HepG2 (cell line): Measurements from ENCODE around the gene CCDC158.

ENCODE experiments used
- CTCF ChIP-seq: sonication (generic); formaldehyde crosslinking; IDR thresholded peaks from 2 replicates; pipeline ENCODE4 v1.5.0; 2020; ENCODE audit warnings: mild to moderate bottlenecking, missing genetic modification reagents, moderate library complexity
- NFE2L2 ChIP-seq: fragments of 150-350 bp; IDR thresholded peaks from 2 replicates; pipeline ENCODE4 v1.6.1; 2014; ENCODE audit warnings: low read length
- ZFP36 ChIP-seq: fragments of 150-350 bp; IDR thresholded peaks from 2 replicates; pipeline ENCODE4 v1.6.1; 2018; ENCODE audit warnings: borderline replicate concordance, low read length, low read depth; ENCODE audit not compliant: partially characterized antibody
- TF ChIP-seq, protein P1 (sequence below): sonication (generic); formaldehyde crosslinking; IDR thresholded peaks from 2 replicates; pipeline ENCODE4 v1.4.0; 2020; ENCODE audit warnings: missing genetic modification reagents, borderline replicate concordance
- TF ChIP-seq, protein P2 (sequence below), 2 experiments: fragments of 450-650 bp in 1 of 2; sonication (generic) in 1 of 2; formaldehyde crosslinking; IDR thresholded peaks; 2 replicates each; pipeline versions ENCODE4 v1.5.0 to v1.8.0; 2020 to 2022; ENCODE audit warnings: mild to moderate bottlenecking in 1 of 2, missing genetic modification reagents in 1 of 2
- TF ChIP-seq, protein P3 (sequence below): sonication (generic); formaldehyde crosslinking; IDR thresholded peaks from 2 replicates; pipeline ENCODE4 v1.8.1; 2023; ENCODE audit warnings: missing genetic modification reagents, inconsistent platforms, borderline replicate concordance

GRCh38 chr4:76470532-76470931, 49.6 kb upstream of the CCDC158 start:
- TF ChIP-seq, protein P1, sequence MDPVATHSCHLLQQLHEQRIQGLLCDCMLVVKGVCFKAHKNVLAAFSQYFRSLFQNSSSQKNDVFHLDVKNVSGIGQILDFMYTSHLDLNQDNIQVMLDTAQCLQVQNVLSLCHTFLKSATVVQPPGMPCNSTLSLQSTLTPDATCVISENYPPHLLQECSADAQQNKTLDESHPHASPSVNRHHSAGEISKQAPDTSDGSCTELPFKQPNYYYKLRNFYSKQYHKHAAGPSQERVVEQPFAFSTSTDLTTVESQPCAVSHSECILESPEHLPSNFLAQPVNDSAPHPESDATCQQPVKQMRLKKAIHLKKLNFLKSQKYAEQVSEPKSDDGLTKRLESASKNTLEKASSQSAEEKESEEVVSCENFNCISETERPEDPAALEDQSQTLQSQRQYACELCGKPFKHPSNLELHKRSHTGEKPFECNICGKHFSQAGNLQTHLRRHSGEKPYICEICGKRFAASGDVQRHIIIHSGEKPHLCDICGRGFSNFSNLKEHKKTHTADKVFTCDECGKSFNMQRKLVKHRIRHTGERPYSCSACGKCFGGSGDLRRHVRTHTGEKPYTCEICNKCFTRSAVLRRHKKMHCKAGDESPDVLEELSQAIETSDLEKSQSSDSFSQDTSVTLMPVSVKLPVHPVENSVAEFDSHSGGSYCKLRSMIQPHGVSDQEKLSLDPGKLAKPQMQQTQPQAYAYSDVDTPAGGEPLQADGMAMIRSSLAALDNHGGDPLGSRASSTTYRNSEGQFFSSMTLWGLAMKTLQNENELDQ (CRISPR knock-in tag), result no peak
- TF ChIP-seq, protein P2, sequence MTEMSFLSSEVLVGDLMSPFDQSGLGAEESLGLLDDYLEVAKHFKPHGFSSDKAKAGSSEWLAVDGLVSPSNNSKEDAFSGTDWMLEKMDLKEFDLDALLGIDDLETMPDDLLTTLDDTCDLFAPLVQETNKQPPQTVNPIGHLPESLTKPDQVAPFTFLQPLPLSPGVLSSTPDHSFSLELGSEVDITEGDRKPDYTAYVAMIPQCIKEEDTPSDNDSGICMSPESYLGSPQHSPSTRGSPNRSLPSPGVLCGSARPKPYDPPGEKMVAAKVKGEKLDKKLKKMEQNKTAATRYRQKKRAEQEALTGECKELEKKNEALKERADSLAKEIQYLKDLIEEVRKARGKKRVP (CRISPR knock-in tag; IDR thresholded peaks at IDR 0.05), result no peak
- TF ChIP-seq CTCF (CRISPR knock-in tag) (no peak), ZFP36 (no peak), NFE2L2 (no peak)
- TF ChIP-seq, protein P3, sequence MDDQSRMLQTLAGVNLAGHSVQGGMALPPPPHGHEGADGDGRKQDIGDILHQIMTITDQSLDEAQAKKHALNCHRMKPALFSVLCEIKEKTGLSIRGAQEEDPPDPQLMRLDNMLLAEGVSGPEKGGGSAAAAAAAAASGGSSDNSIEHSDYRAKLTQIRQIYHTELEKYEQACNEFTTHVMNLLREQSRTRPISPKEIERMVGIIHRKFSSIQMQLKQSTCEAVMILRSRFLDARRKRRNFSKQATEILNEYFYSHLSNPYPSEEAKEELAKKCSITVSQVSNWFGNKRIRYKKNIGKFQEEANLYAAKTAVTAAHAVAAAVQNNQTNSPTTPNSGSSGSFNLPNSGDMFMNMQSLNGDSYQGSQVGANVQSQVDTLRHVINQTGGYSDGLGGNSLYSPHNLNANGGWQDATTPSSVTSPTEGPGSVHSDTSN (CRISPR knock-in tag), result no peak
